Stomach (tissue), 4 donors: Measurements from ENCODE around the gene ADAMTS16.

Experiments
- EP300 ChIP-seq: sonication (generic); formaldehyde crosslinking; IDR thresholded peaks from one replicate; pipeline ENCODE4 v1.6.1; 2017; ENCODE audit warnings: antibody characterized with exemption
- POLR2A ChIP-seq, 4 donors: fragments of 450-650 bp; IDR thresholded peaks; one replicate each; pipeline ENCODE4 v1.6.1; 2016; ENCODE audit warnings: antibody characterized with exemption in 4 of 4, control low read depth in 2 of 4, mild to moderate bottlenecking in 1 of 4, moderate library complexity in 1 of 4

DNA sequence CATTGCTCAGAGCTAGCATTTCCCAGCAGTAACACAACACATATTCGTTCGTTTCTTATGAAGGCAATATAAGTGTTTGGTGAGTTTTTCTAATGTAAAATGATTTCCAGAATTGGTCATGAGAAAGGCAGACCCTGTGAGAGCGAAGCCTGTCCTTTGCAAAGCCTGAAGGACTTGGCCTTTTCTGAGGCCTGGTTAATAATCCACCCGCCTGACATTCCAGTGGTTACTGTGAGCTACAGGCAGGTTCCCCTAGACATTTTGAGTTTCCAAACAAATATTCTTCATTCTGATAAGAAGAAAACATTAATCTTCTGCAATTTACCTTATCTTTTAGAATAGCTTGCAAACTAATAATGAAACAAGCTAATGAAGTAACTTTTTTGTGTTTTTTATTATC is 38.0 kb downstream of the ADAMTS16 start:
- no peak for TF ChIP-seq POLR2A (IDR thresholded peaks at IDR 0.05)
- no peak for TF ChIP-seq EP300
